OCI-LY1 (cell line): Measurements from ENCODE around the gene ENTPD3.

Source experiments
- H2AFZ ChIP-seq: fragments of 200-600 bp; sonication (generic), shearing (Covaris generic); 2 replicates; pipeline ENCODE4 v1.6.0; 2014; ENCODE audit warnings: antibody characterized with exemption, mild to moderate bottlenecking, low read length
- H3F3A ChIP-seq: fragments of 200-600 bp; sonication (generic), shearing (Covaris generic); 2 replicates; pipeline ENCODE4 v1.6.0; 2014; ENCODE audit warnings: mild to moderate bottlenecking, antibody characterized with exemption, low read length, moderate library complexity; ENCODE audit not compliant: insufficient read depth
- H3K27ac ChIP-seq: fragments of 200-600 bp; sonication (generic); 2 replicates; pipeline ENCODE4 v1.5.1; 2014; ENCODE audit warnings: low read length, mixed run types, mild to moderate bottlenecking, low read depth; ENCODE audit not compliant: poor library complexity, severe bottlenecking
- H3K27me3 ChIP-seq: fragments of 200-600 bp; sonication (generic); 2 replicates; pipeline ENCODE4 v1.6.0; 2014; ENCODE audit warnings: antibody characterized with exemption, mild to moderate bottlenecking, low read length, moderate library complexity; ENCODE audit not compliant: insufficient read depth
- H3K36me3 ChIP-seq: fragments of 200-600 bp; sonication (generic); 2 replicates; pipeline ENCODE4 v1.6.1; 2014; ENCODE audit warnings: mild to moderate bottlenecking, antibody characterized with exemption, low read length, moderate library complexity, mixed read lengths; ENCODE audit not compliant: insufficient read depth
- H3K4me1 ChIP-seq: fragments of 200-600 bp; sonication (generic); 2 replicates; pipeline ENCODE4 v1.5.1; 2014; ENCODE audit warnings: mild to moderate bottlenecking, low read length, moderate library complexity; ENCODE audit not compliant: insufficient read depth, severe bottlenecking
- H3K4me2 ChIP-seq: fragments of 200-600 bp; sonication (generic), shearing (Covaris generic); 2 replicates; pipeline ENCODE4 v1.6.1; 2014; ENCODE audit warnings: low read length
- H3K4me3 ChIP-seq: fragments of 200-600 bp; sonication (generic); 2 replicates; pipeline ENCODE4 v1.5.1; 2014; ENCODE audit warnings: low read length, low read depth, mild to moderate bottlenecking, mixed read lengths; ENCODE audit not compliant: poor library complexity, severe bottlenecking
- H3K79me2 ChIP-seq: fragments of 200-600 bp; shearing (Covaris generic); 2 replicates; pipeline ENCODE4 v1.6.1; 2016; ENCODE audit warnings: mixed run types, low read length, mixed read lengths; ENCODE audit not compliant: insufficient read depth
- H3K9ac ChIP-seq: fragments of 200-600 bp; sonication (generic), shearing (Covaris generic); 2 replicates; pipeline ENCODE4 v1.6.1; 2014; ENCODE audit warnings: mild to moderate bottlenecking, low read length, mixed read lengths
- H3K9me2 ChIP-seq: fragments of 200-600 bp; sonication (generic), shearing (Covaris generic); 2 replicates; pipeline ENCODE4 v1.6.1; 2014; ENCODE audit warnings: low read depth, mild to moderate bottlenecking, low read length, mixed read lengths
- H3K9me3 ChIP-seq: fragments of 200-600 bp; shearing (Covaris generic); 2 replicates; pipeline ENCODE4 v1.6.1; 2014; ENCODE audit warnings: low read length, mixed read lengths
- H4K20me1 ChIP-seq: fragments of 200-600 bp; sonication (generic), shearing (Covaris generic); 2 replicates; pipeline ENCODE4 v1.6.0; 2016; ENCODE audit warnings: mild to moderate bottlenecking, low read length; ENCODE audit not compliant: insufficient read depth
- EZH2 ChIP-seq: fragments of 200-600 bp; sonication (generic), shearing (Covaris generic); IDR thresholded peaks from 2 replicates; pipeline ENCODE4 v1.8.0; 2017; ENCODE audit warnings: borderline replicate concordance, mixed run types, mild to moderate bottlenecking, antibody characterized with exemption, low read length, moderate library complexity, mixed read lengths
- TF ChIP-seq, protein P1 (sequence below): fragments of 200-600 bp; sonication (generic), shearing (Covaris generic); IDR thresholded peaks from 2 replicates; pipeline ENCODE4 v1.5.1; 2017; ENCODE audit warnings: mild to moderate bottlenecking, antibody characterized with exemption, low read length, moderate library complexity, mixed read lengths

ENTPD3 gene

DNA sequence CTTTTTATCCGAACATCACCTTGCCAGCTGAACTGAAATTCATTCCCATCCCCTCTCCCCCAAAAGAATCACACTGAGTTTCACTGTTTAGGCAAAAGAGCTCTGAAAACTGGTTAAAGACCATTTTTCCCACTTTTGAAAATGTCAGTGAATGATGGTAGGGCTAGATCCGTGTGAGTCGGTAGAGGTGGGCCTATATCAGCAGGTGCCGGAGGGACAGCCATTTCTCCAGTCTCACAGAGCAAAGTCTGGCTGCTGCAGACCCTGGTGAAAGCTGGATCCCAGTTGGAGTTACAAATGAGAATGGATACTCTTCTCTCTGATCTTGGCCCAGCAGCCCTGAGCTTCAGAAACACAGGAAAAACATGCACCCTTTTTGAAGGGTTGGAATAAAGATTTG is 10.9 kb downstream of the ENTPD3 start:
- no peak for TF ChIP-seq EZH2
- TF ChIP-seq, protein P1, sequence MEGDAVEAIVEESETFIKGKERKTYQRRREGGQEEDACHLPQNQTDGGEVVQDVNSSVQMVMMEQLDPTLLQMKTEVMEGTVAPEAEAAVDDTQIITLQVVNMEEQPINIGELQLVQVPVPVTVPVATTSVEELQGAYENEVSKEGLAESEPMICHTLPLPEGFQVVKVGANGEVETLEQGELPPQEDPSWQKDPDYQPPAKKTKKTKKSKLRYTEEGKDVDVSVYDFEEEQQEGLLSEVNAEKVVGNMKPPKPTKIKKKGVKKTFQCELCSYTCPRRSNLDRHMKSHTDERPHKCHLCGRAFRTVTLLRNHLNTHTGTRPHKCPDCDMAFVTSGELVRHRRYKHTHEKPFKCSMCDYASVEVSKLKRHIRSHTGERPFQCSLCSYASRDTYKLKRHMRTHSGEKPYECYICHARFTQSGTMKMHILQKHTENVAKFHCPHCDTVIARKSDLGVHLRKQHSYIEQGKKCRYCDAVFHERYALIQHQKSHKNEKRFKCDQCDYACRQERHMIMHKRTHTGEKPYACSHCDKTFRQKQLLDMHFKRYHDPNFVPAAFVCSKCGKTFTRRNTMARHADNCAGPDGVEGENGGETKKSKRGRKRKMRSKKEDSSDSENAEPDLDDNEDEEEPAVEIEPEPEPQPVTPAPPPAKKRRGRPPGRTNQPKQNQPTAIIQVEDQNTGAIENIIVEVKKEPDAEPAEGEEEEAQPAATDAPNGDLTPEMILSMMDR: no peak
- H3K4me3 ChIP-seq: no peak overlapping the region
- H3K27me3 ChIP-seq: no peaks in the 10 kb centered on the region
- H3K27ac ChIP-seq: no peak overlapping the region
- no peaks in the 10 kb centered on the region for H3K9me3 ChIP-seq
- H3K9me2 ChIP-seq: no peaks in the 10 kb centered on the region
- H3K4me1 ChIP-seq: no peaks in the 10 kb centered on the region
- H3K79me2 ChIP-seq: no peaks in the 10 kb centered on the region
- H3K9ac ChIP-seq: no peak overlapping the region
- no peak overlapping the region for H2AFZ ChIP-seq
- no peaks in the 10 kb centered on the region for H4K20me1 ChIP-seq
- H3F3A ChIP-seq: no peaks in the 10 kb centered on the region
- no peak overlapping the region for H3K4me2 ChIP-seq
- no peaks in the 10 kb centered on the region for H3K36me3 ChIP-seq

DNA sequence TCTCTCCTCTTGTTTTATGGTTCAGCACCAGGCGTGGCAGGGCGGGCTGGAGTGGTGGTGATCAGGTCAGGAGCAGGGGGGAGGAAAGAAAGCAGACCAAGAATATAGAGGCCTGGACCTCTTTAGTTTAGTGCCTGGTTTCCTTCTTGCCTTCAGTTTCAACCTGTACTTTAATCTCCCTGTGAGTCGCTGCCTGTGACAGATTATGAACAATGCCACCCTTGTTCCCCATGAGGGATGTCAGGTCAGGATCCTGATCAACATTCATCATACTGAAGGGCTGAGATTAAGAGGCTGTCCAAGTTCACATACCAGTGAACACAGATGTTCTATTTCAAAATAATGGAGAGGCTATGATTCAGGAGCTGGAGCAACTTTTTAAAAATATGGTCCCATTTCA is 11.4 kb downstream of the ENTPD3 start:
- H3K4me2 ChIP-seq: no peak overlapping the region
- H3K9ac ChIP-seq: no peak overlapping the region

DNA sequence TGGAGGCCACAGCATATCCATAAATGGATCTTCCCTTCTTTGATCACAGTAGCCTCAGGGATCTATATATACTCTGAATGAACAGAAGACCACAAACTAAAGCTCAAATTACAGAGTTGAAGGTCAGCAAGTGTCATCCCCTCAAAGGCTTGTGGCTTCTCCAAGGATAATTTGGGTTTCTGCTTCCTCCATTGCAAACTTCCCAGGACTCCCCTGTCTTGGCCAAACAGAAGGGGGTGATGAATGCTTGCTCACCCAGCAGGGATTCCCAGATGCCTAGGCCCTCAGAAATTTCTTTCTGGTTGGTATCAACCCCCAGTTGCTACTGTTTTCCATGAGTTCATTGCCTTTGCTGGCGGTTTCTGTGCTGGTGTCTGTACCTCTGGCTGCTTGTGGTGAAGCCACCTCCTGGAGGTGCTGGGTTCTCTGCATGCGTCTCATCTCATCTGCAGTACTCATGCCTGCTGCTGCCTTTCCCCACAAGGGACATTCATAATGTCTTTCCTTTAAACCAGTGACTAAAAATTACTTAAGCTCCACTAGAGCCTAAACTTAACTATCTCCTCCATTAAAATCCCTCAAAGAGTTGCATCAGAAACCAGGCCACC is 17.7 kb downstream of the ENTPD3 start:
- H3K9me2 ChIP-seq: no peaks in the 10 kb centered on the region
- TF ChIP-seq, protein P1: no peak
- TF ChIP-seq EZH2: no peak
- H3K9ac ChIP-seq: no peak overlapping the region
- H3K27ac ChIP-seq: no peak overlapping the region
- H3K4me2 ChIP-seq: no peak overlapping the region
- H3K4me3 ChIP-seq: no peak overlapping the region
- H3F3A ChIP-seq: no peaks in the 10 kb centered on the region
- no peaks in the 10 kb centered on the region for H3K79me2 ChIP-seq
- no peak overlapping the region for H2AFZ ChIP-seq
- no peaks in the 10 kb centered on the region for H3K27me3 ChIP-seq
- no peaks in the 10 kb centered on the region for H3K9me3 ChIP-seq
- H4K20me1 ChIP-seq: no peaks in the 10 kb centered on the region
- H3K36me3 ChIP-seq: no peaks in the 10 kb centered on the region
- H3K4me1 ChIP-seq: no peaks in the 10 kb centered on the region

More for the DNA sequence above, 11.4 kb downstream of the ENTPD3 start:
- H3K4me3 ChIP-seq: no peak overlapping the region
- no peaks in the 10 kb centered on the region for H3K27me3 ChIP-seq
- H3F3A ChIP-seq: no peaks in the 10 kb centered on the region
- no peaks in the 10 kb centered on the region for H3K79me2 ChIP-seq
- H4K20me1 ChIP-seq: no peaks in the 10 kb centered on the region
- H3K9me2 ChIP-seq: no peaks in the 10 kb centered on the region
- no peak overlapping the region for H3K27ac ChIP-seq
- H3K36me3 ChIP-seq: no peaks in the 10 kb centered on the region
- TF ChIP-seq, protein P1: no peak
- TF ChIP-seq EZH2: no peak
- no peak overlapping the region for H2AFZ ChIP-seq
- H3K4me1 ChIP-seq: no peaks in the 10 kb centered on the region
- H3K9me3 ChIP-seq: no peaks in the 10 kb centered on the region
